Rectal smooth muscle tissue (tissue), 1 donor: Measurements from ENCODE around the gene GMPR.

Experiments used
- H3K27ac ChIP-seq: one replicate; pipeline ENCODE4 v1.7.0; 2013; ENCODE audit warnings: low read depth, low read length, inconsistent platforms
- H3K27me3 ChIP-seq: one replicate; pipeline ENCODE4 v1.7.0; 2013; ENCODE audit warnings: low read length; ENCODE audit not compliant: control insufficient read depth, insufficient read depth
- H3K36me3 ChIP-seq: one replicate; pipeline ENCODE4 v1.7.0; 2013; ENCODE audit warnings: low read length; ENCODE audit not compliant: control insufficient read depth, insufficient read depth
- H3K4me1 ChIP-seq: one replicate; pipeline ENCODE4 v1.7.0; 2013; ENCODE audit warnings: low read length; ENCODE audit not compliant: control insufficient read depth, insufficient read depth
- H3K4me3 ChIP-seq: one replicate; pipeline ENCODE4 v1.7.0; 2013; ENCODE audit warnings: low read length
- H3K9ac ChIP-seq: one replicate; pipeline ENCODE4 v1.7.0; 2013; ENCODE audit warnings: low read length

The GMPR gene

GRCh38 chr6:16311763-16312162 is 73.4 kb downstream of the GMPR start:
- no peaks in the 10 kb centered on the region for H3K36me3 ChIP-seq
- H3K27me3 ChIP-seq, result no peaks in the 10 kb centered on the region
- H3K4me3 ChIP-seq, result no peak overlapping the region
- H3K27ac ChIP-seq, result no peak overlapping the region
- no peaks in the 10 kb centered on the region for H3K4me1 ChIP-seq
- H3K9ac ChIP-seq, result no peak overlapping the region

- Histone ChIP-seq H3K4me3 (no peak overlapping the region), H3K4me1 (peaks cover 2% of the 10 kb centered on the region), H3K27ac (no peak overlapping the region), H3K36me3 (no peaks in the 10 kb centered on the region), H3K27me3 (no peaks in the 10 kb centered on the region), H3K9ac (no peak overlapping the region)
These were observed 75.3 kb downstream of the GMPR start for GRCh38 chr6:16313732-16314131.

GRCh38 chr6:16314296-16314695 is 75.9 kb downstream of the GMPR start:
- no peaks in the 10 kb centered on the region for H3K27me3 ChIP-seq
- H3K9ac ChIP-seq, result no peak overlapping the region
- H3K36me3 ChIP-seq, result no peaks in the 10 kb centered on the region
- H3K4me1 ChIP-seq, result peaks cover 3% of the 10 kb centered on the region
- no peak overlapping the region for H3K27ac ChIP-seq
- no peak overlapping the region for H3K4me3 ChIP-seq

GRCh38 chr6:16316741-16317251 is 78.4 kb downstream of the GMPR start:
- Histone ChIP-seq H3K36me3 (no peaks in the 10 kb centered on the region), H3K9ac (no peak overlapping the region), H3K4me1 (peaks cover 22% of the 10 kb centered on the region), H3K27ac (no peak overlapping the region), H3K27me3 (no peaks in the 10 kb centered on the region), H3K4me3 (no peak overlapping the region)

DNA sequence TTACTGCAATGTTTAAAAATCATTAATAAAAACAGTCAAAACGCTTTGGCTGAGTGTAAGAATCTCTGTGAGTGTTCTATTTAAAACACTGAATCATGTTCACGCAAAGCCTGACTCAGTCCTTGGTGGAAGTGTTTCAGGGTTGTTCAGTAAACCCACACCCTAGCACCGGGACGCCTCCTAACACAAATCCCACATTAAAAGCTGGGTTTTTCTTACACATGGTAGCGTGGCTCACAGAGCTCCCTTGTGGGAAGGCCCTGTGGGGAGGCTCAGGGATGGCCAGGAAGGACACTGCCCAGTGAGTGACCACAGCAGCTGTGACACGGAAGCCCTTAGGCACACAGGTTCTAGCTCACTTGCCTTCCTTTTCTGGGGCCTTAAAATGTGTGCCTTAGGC is 80.2 kb downstream of the GMPR start:
- peaks cover 22% of the 10 kb centered on the region for H3K4me1 ChIP-seq

GRCh38 chr6:16318953-16319720 is 80.8 kb downstream of the GMPR start:
- Histone ChIP-seq H3K27me3 (no peaks in the 10 kb centered on the region), H3K27ac (peak overlapping the region; percentile 82), H3K36me3 (no peaks in the 10 kb centered on the region), H3K4me1 (peaks cover 22% of the 10 kb centered on the region), H3K4me3 (no peak overlapping the region), H3K9ac (no peak overlapping the region)

More for the DNA sequence above, 80.2 kb downstream of the GMPR start:
- Histone ChIP-seq H3K9ac (no peak overlapping the region), H3K27me3 (no peaks in the 10 kb centered on the region), H3K4me3 (no peak overlapping the region), H3K27ac (peak overlapping the region; percentile 69), H3K36me3 (no peaks in the 10 kb centered on the region)

DNA sequence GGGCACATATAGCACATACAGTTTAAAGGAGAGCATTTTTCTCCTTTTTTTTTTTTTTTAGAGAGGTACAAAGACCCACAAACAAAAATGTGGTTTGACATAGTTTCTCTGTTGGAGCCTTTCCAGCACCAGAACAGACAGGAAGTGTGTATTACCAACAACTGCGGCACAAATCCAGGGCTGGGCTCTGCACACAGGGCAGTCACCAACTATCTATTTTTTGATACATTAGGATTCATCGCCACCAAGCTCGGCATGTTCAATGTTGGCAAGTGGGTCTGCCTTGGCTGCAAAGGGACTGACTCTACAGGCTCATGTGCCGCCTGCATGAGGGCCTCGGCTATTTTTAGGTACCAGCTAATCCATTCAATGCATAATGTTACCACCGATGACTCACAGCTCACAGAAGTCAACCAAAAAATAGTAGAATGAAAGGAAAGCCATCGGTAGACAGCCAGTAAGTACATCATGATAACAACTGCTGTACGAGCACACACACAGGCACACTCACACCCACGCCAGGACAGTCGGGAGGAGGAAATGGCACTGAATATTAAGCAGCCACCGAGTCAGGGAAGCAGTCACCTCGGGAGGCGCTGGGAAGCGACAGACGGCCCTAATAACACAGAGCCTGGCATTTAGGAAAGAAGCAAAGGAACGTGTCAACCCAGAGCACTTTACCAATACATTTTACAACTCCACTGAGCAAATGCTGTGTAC is 81.6 kb downstream of the GMPR start:
- Histone ChIP-seq H3K4me1 (peaks cover 22% of the 10 kb centered on the region), H3K4me3 (peak overlapping the region; percentile 60), H3K27me3 (no peaks in the 10 kb centered on the region), H3K36me3 (no peaks in the 10 kb centered on the region), H3K27ac (peak overlapping the region; percentile 82), H3K9ac (peak overlapping the region; percentile 47)

GRCh38 chr6:16320533-16321340 is 82.3 kb downstream of the GMPR start:
- Histone ChIP-seq H3K27ac (peak overlapping the region; percentile 82), H3K4me3 (peak overlapping the region; percentile 60), H3K9ac (no peak overlapping the region), H3K4me1 (peaks cover 22% of the 10 kb centered on the region), H3K27me3 (no peaks in the 10 kb centered on the region), H3K36me3 (no peaks in the 10 kb centered on the region)

DNA sequence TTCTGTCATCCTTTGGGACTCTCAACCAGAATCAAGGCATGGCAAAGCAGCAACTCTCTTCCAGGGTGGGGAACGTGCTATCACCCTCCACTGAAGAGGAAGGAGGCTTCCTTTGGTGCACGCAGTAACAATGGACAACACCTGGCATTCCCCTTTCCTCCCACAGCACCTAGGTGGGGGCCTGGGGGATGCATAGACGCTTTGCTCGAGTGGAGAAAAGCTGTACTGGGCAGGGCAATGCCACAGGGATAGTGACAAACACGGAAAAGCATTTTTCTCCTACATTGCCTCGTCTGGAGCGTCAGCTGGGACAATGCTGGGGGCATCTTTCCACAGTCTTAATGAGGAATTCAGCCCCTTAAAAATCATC is 82.9 kb downstream of the GMPR start:
- Histone ChIP-seq H3K9ac (no peak overlapping the region), H3K36me3 (no peaks in the 10 kb centered on the region), H3K27ac (peak overlapping the region; percentile 23), H3K4me3 (no peak overlapping the region), H3K4me1 (peaks cover 22% of the 10 kb centered on the region), H3K27me3 (no peaks in the 10 kb centered on the region)

DNA sequence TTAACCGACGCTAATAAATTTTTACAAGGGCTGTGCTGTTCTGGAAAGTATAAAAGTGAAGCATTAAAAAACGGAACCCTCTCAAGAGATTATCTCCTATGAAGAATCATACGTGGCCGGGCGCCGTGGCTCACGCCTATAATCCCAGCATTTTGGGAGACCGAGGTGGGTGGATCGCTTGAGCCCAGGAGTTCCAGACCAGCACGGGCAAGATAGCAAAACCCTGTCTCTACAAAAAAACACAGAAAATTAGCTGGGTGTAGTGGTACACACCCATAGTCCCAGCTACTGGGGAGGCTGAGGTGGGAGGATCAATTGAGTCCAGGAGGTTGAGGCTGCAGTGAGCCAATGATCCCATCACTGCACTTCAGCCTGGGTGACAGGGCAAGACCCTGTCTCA is 83.4 kb downstream of the GMPR start:
- Histone ChIP-seq H3K27ac (no peak overlapping the region), H3K9ac (no peak overlapping the region), H3K4me3 (no peak overlapping the region), H3K27me3 (no peaks in the 10 kb centered on the region), H3K4me1 (peaks cover 22% of the 10 kb centered on the region), H3K36me3 (peaks cover 2% of the 10 kb centered on the region)

- Histone ChIP-seq H3K9ac (no peak overlapping the region), H3K27me3 (no peaks in the 10 kb centered on the region), H3K36me3 (peaks cover 8% of the 10 kb centered on the region), H3K4me3 (no peak overlapping the region), H3K4me1 (peaks cover 22% of the 10 kb centered on the region), H3K27ac (peak overlapping the region; percentile 23)
These were observed 84.4 kb downstream of the GMPR start for GRCh38 chr6:16322666-16323312.

DNA sequence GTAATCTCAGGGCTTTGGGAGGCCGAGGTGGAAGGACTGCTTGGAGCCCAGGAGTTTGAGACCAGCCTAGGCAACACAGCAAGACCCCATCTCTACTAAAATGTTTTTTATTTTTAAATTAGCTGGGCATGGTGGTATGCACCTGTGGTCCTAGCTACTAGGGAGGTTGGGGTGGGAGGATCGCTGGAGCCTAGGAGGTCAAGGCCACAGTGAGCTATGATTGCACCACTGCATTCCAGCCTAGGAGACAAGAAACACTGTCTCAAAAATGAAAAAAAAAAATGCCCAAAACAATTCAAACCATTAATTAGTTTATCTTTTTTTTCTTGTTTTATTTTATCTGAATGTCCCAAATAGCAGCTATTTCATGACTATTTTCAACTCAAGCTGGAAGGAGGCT is 85.8 kb downstream of the GMPR start:
- Histone ChIP-seq H3K9ac (no peak overlapping the region), H3K27me3 (no peaks in the 10 kb centered on the region), H3K4me3 (no peak overlapping the region), H3K4me1 (peaks cover 19% of the 10 kb centered on the region), H3K36me3 (peaks cover 8% of the 10 kb centered on the region), H3K27ac (no peak overlapping the region)
